Osteocyte (in vitro differentiated cells): ENCODE measurements around the gene LRRC45. TPM values are rescaled to one million over a fixed set of nuclear protein-coding genes. Genes with fewer than 3 reads are reported as not detected.

Source experiments
- DNase-seq: peaks from one replicate; pipeline ENCODE4 v3.0.0; 2021; ENCODE audit warnings: mixed read lengths; ENCODE audit not compliant: unreplicated experiment; ENCODE audit errors: extremely low spot score
- H3K27ac Mint-ChIP-seq: one replicate; pipeline ENCODE4 v1.8.0; 2021; ENCODE audit warnings: mild to moderate bottlenecking, mixed read lengths; ENCODE audit not compliant: unreplicated experiment
- H3K27me3 Mint-ChIP-seq: one replicate; pipeline ENCODE4 v1.8.0; 2021; ENCODE audit warnings: mixed read lengths; ENCODE audit not compliant: unreplicated experiment
- H3K36me3 Mint-ChIP-seq: one replicate; pipeline ENCODE4 v1.8.0; 2021; ENCODE audit warnings: mixed read lengths; ENCODE audit not compliant: unreplicated experiment
- H3K4me1 Mint-ChIP-seq: one replicate; pipeline ENCODE4 v1.8.0; 2021; ENCODE audit warnings: mixed read lengths; ENCODE audit not compliant: unreplicated experiment
- H3K4me3 Mint-ChIP-seq: one replicate; pipeline ENCODE4 v1.8.0; 2021; ENCODE audit warnings: mild to moderate bottlenecking, moderate library complexity, mixed read lengths; ENCODE audit not compliant: unreplicated experiment
- H3K9me3 Mint-ChIP-seq: one replicate; pipeline ENCODE4 v1.8.0; 2021; ENCODE audit warnings: mixed read lengths; ENCODE audit not compliant: unreplicated experiment
- total RNA-seq: library from RNA; stranded (reverse); gene quantifications from 2 replicates; pipeline ENCODE4 v1.2.1, GENCODE V29; 2021
- TF ChIP-seq, protein P1 (sequence below): fragments of 200-600 bp; sonication (generic); IDR thresholded peaks from 2 replicates; pipeline ENCODE4 v1.5.0; 2021; ENCODE audit warnings: antibody characterized with exemption, mild to moderate bottlenecking, moderate library complexity

The LRRC45 gene
- total RNA-seq, 1 donor from 2014 or later = 9.4 TPM

- H3K27me3 Mint-ChIP-seq = no peaks in the 10 kb centered on the region
- H3K4me1 Mint-ChIP-seq = peaks cover 10% of the 10 kb centered on the region
- TF ChIP-seq, protein P1, sequence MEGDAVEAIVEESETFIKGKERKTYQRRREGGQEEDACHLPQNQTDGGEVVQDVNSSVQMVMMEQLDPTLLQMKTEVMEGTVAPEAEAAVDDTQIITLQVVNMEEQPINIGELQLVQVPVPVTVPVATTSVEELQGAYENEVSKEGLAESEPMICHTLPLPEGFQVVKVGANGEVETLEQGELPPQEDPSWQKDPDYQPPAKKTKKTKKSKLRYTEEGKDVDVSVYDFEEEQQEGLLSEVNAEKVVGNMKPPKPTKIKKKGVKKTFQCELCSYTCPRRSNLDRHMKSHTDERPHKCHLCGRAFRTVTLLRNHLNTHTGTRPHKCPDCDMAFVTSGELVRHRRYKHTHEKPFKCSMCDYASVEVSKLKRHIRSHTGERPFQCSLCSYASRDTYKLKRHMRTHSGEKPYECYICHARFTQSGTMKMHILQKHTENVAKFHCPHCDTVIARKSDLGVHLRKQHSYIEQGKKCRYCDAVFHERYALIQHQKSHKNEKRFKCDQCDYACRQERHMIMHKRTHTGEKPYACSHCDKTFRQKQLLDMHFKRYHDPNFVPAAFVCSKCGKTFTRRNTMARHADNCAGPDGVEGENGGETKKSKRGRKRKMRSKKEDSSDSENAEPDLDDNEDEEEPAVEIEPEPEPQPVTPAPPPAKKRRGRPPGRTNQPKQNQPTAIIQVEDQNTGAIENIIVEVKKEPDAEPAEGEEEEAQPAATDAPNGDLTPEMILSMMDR = no peak
- DNase-seq = no peak
- H3K36me3 Mint-ChIP-seq = no peaks in the 10 kb centered on the region
- no peak overlapping the region for H3K4me3 Mint-ChIP-seq
- H3K9me3 Mint-ChIP-seq = no peaks in the 10 kb centered on the region
- H3K27ac Mint-ChIP-seq = no peak overlapping the region
Measured at GRCh38 chr17:82011617-82012187, 11.4 kb upstream of the LRRC45 start.

DNA sequence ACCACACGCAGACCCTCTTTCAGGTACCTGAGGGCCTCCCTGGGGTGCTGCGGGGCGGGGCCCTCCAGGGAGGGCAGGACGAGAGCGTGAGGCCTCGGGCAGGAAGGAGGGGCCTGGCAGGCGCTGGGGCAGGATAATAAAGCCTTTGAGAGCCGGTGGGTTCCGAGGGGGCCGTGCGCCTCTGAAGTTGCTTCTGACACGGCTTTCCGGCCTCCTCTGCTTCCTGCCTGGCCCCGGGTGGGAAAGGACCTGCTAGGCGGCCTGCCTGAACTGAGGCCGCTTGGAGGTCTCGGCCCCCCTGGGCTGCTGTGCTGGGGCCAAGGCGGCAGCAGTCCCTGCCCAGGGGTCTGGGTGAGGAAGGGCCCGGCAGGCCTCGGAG, 10.9 kb upstream of the LRRC45 start:
- H3K36me3 Mint-ChIP-seq = peaks cover under 1% of the 10 kb centered on the region
- no peak overlapping the region for H3K4me3 Mint-ChIP-seq
- DNase-seq = no peak
- TF ChIP-seq, protein P1 = no peak
- H3K4me1 Mint-ChIP-seq = peaks cover 10% of the 10 kb centered on the region
- no peaks in the 10 kb centered on the region for H3K27me3 Mint-ChIP-seq
- H3K9me3 Mint-ChIP-seq = no peaks in the 10 kb centered on the region
- H3K27ac Mint-ChIP-seq = no peak overlapping the region

DNA sequence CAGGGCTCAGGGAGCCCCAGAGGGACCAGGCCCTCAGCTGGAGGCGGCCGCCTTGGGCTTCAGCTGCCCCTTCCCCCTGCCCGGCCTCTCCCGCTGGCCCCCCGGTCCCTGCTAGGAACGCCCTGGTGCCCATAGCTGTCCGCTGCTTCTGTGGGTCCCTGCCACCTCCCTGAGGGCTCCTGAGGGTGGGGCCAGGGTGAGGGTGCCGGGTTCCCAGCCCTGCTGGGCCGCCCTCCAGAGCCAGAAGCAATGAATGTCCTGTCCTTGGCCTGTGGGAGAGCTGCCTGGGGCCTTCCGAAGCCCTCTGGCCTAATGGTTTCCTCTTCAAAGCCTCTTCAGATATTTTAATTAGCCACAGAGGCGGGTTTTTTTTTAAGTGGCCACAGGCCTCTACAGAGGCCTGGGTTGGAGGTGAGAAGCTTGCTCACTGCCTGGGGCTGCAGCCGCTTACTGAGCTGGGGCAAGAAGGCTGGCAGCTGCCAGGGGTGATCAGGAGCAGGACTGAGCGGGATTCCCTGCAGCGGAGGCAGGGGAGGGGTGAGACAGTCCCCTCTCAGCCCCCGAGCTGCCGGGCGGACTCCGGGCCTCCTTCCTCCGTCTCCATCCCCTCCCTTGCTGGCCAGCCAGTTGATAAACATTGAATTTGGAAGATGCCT, 10.3 kb upstream of the LRRC45 start:
- Mint-ChIP-seq H3K36me3 (peaks cover 2% of the 10 kb centered on the region), H3K27me3 (no peaks in the 10 kb centered on the region), H3K4me3 (no peak overlapping the region), H3K9me3 (no peaks in the 10 kb centered on the region), H3K27ac (no peak overlapping the region), H3K4me1 (peaks cover 10% of the 10 kb centered on the region)
- DNase-seq = no peak
- TF ChIP-seq, protein P1 = no peak

DNA sequence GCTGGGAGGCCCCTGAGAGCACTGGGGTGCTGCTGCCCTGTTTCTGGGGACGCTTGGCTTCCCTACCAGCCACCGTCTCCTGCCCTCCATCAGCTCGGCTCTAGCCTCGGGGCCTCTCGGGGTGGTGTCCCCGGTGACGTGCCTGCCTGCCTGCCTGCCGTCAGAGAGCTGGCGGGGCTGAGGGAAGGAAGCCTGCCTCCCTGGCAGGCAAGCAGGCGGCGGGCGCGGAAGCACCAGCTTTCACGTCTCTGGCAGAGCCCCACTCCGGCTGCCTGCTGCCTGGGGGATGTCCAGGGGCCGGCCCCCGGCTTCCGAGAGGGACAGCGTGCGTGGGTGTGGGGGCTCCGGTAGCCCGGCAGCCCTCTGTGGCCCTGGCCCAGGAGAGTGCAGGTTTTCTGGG, 9.8 kb upstream of the LRRC45 start:
- no peak overlapping the region for H3K4me3 Mint-ChIP-seq
- TF ChIP-seq, protein P1 = no peak
- no peaks in the 10 kb centered on the region for H3K27me3 Mint-ChIP-seq
- H3K27ac Mint-ChIP-seq = no peak overlapping the region
- DNase-seq = no peak
- no peaks in the 10 kb centered on the region for H3K9me3 Mint-ChIP-seq
- H3K36me3 Mint-ChIP-seq = peaks cover 3% of the 10 kb centered on the region
- peaks cover 8% of the 10 kb centered on the region for H3K4me1 Mint-ChIP-seq

DNA sequence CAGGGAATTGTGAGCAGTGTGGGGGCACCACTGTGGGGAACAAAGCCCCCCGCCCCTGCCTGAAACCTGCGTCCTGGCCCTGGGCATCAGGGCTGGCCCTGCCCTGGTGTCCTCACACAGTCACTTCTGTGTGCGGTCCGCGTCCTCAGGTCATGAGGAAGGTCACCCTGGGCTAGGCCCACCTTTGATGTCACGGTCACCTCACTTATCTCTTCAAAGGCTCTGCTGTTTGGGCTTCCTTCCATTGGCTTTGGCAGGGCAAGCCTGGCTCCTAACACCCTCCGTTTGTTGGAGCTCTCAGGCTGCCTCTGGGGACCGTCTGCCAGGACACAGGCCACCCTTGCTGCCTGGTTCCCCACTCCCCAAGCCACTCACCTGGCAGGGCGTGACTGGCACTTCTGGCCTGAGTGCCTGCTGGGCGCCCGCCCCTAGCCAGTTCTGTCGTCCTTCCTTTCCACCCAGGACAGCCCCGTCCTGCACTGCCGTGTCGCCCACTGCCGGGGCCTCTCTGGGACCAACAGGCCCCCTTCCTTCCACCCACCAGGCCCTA, 9.3 kb upstream of the LRRC45 start:
- TF ChIP-seq, protein P1 = no peak
- Mint-ChIP-seq H3K27ac (no peak overlapping the region), H3K4me1 (peaks cover 9% of the 10 kb centered on the region), H3K27me3 (no peaks in the 10 kb centered on the region), H3K36me3 (peaks cover 5% of the 10 kb centered on the region), H3K9me3 (no peaks in the 10 kb centered on the region), H3K4me3 (no peak overlapping the region)
- no peak for DNase-seq
